ENCODE measurements around the gene SEC61A1.

Gene SEC61A1

DNA sequence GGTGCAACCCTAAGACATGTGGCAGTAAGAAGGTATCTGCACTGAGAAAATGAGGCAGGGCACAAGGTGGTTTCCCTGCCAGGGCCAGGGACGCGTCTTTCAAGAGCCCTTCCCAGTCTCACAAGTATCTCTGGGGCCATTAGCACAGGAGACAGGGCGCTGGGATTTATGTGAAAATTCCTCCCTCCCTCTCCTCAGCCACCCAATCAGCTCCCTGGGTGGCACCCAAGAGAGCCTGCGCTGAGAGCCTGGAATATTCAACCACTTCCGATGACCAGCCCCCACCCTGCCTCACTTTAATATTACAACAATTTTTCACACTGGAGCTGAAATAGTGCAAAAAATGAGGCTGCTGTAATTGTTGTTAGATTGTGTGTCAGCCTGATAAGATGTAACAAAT is 26.1 kb downstream of the SEC61A1 start:
- no peak for DNase-seq

- DNase-seq, result no peak
These were observed 26.6 kb downstream of the SEC61A1 start for GRCh38 chr3:128078875-128079274.

DNA sequence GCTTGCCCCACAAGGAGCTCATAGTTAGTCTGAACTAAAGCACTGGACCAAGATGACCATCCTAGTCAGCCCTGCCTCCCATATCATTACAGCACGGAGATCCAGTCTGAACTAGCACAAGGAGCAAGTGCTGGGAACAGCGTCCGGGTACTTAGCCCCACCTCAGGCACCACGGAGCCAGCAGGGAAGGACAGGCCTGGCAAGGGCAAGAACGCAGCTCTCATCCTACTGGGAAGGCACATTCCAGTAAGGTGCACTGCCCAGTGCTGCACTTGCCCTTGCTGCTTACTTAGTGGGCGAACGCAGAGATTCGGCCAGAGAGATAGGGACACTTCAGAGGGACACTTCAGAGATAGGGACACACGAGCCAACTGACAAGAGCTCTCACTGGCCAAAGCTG is 27.6 kb downstream of the SEC61A1 start:
- no peak for DNase-seq

GRCh38 chr3:128080323-128081080 is 28.3 kb downstream of the SEC61A1 start:
- DNase-seq, result no peak

DNA sequence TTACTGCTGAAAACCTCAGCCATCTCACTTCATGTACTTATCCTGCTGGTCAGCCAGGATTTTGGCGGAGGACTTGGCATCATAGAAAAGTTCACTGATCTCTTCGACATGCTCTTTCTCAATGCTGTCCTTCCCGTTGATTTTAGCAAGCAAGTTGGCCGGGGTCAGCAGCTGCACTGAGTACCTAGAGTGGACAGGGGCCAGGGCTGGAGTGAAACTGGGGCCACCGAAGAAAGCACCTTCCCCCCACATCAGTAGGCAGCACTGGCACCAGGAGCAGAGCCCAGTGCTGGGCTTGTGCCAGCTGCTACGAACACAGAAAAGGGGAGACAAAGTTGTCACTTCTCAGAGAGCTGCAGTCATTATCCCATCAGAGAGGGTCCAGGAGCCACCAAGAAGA is 29.0 kb downstream of the SEC61A1 start:
- no peak for DNase-seq

GRCh38 chr3:128081846-128082245 is 29.6 kb downstream of the SEC61A1 start:
- DNase-seq, result no peak

DNA sequence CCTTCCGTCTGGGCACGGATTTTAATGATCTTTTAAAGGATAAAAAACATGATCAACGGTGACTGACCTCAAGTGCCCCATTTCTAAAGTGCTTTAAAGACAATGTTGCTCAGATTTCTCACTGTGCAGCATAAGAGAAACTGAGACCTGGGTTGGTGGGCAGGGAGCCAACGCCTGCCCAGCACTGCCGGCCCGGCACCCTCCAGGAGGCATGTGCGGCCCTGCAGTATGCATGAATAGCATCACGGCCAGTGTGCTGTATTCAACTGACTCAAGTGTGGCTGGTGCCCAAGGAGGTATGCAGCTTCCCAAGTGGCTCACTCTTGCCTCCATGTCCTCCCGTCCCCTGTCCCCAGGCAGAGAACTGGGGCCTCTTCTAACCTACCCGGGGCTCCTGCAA is 30.3 kb downstream of the SEC61A1 start:
- no peak for DNase-seq

DNA sequence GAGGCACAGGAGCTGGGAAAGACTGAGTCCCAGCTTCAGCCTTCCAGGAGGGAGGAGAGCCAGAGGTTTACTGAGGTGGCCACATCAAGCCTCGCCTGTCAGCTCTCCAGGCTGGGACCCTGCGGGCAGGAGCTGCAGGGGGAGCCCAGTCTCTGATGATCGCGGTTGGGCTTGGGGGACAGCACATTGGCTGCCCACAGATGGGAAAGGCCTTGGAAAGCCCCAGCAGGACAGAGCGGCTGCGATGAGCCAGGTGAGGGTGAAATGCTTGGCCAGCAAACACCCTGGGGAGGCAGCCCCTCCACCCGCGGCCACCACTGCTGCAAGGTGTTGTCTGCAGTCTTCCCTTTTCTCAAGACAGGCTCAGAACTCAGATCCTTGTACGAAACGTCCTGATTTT is 31.2 kb downstream of the SEC61A1 start:
- no peak for DNase-seq

DNA sequence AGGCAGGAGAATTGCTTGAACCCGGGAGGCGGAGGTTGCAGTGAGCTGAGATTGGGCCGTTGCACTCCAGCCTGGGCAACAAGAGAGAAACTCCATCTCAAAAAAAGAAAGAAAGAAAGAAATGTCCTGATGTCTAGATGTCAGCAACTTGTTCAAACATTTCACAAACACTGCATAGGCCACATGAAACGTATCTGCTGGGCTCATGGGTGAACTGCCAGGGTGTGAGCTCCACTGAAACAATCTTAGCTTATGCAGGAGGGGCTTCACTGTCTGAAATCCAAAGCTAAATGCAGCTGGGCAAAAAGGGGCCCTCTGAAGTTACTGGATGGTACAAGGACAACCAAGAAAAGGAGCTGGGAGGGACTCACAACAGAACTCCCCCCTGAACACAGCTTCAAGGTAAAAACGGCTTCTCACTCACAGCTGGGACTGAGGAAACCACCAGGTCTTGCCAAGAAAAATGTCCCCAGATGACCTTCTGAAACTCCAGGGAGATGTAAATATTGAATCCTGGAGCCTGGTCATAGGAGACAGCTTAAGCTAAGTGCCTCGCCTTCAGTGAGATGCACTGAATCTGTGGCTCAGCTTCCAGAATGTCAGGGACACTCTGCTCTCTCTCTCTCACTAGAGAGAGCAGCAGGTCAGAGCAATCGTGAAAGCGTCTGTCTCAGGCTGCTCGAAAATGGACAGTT is 31.9 kb downstream of the SEC61A1 start:
- no peak for DNase-seq

DNA sequence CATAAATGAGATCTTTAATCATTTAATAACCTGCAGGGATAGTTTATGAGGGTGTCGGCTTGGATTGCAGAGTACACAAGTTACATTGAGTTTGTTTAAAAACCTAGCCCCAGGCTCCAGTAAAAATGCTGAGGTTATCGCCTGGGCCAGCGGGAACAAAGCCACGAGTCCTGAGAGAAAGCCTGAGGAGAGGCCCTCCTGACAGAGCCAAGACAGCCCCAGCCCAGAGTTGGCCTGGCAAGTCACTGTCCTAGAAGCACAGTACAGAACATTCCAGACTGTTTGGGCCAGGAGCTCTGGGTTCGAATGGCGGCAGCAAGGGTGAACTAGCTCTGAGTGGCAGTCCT is 32.4 kb downstream of the SEC61A1 start:
- no peak for DNase-seq

DNA sequence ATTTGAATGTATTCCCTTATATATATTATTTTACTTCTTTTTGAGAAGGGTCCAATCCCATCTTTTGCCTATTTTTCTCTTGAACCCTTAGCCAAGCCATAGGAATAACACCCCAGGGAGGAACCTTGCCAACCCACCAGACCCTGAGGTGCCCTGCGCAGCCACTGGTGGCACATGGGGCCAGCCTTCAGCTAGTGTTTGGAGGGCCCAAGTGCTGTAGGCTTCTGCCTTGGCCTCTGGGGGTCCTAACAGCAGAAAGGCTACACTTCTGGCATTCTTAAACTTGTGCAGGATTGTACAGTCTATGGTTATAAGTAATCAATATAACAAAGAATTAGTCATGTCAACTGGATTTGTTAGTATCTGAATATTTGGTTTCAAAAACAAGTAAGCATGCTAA is 36.9 kb downstream of the SEC61A1 start:
- no peak for DNase-seq

DNA sequence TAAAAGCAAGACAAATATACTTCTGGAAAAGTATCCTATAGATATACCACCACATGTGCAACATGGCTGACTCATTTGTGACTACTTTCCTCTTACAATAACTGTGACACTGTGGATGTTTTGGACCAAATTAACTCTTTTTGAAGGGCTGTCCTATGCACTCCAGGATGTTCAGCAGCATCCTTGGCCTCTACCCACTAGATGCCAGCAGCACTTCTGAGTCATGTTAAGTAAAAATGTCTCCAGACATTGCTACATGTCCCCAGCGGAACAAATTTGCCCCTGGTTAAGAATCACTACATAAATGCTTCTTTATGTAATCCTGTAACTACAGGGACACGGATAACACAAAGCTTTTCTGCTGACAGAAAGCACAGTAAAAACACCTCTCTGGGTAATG is 39.3 kb downstream of the SEC61A1 start:
- DNase-seq, result no peak

DNA sequence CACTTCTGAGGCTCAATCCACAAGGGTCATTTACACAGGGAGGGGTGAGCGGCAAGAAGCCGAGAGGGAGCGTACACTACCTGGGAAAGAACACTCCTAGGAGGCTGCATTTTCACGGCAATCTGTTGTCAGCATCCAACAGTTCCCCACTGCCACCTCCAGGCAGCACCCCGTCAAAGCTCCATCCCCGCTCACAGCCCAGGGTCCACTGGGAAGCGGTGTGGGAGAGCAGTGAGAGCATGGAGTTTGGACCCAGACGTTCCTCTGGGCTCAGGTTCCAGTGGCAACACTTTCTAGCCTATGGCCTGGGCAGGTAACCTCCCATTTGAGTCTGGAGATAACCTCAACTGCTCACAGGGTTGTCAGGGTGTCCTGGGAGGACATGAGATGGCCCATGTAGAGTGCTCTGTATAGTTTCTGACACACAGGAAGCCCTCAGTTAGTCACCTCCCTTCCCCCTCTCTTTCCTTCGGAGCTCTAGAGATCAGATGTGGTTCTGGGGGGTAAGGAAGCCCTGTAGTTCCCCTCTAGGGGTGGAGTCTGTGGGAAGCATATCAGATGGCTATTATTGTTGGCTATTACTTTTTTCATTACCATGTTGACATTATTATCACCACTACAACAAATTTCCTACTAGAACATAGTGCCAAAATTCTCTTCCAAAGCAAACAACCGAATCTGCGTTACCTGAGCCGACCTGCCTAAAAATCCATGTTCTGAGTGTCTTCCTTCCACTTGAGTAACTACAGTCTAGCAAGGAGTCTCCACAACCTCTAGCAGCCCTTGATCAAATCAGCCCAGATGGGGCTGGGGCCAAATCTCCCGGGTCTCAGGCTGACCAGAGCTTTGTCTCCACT is 42.3 kb downstream of the SEC61A1 start:
- no peak for DNase-seq

- DNase-seq, result peak; percentile 72
These were observed 43.0 kb downstream of the SEC61A1 start for GRCh38 chr3:128095222-128095703.

DNA sequence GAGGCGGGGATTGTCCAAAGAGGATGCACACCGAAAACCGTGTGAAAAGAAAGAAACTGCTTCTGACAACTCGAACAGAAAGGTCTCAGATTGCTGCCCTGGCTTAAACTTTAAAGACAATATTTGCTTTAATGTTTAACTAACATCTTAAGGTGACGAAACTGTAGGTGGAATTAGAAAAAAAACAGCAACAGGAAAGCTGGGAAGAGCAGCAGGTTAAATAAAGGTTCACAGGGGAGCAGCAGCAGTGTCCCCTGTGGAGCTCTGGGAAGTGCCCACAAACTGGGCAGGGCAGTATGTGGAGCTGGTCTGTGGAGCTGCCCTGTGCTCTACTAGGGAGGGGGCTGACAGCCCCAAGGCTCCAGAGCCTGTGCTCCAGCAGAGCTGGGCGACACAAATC is 46.0 kb downstream of the SEC61A1 start:
- no peak for DNase-seq

DNA sequence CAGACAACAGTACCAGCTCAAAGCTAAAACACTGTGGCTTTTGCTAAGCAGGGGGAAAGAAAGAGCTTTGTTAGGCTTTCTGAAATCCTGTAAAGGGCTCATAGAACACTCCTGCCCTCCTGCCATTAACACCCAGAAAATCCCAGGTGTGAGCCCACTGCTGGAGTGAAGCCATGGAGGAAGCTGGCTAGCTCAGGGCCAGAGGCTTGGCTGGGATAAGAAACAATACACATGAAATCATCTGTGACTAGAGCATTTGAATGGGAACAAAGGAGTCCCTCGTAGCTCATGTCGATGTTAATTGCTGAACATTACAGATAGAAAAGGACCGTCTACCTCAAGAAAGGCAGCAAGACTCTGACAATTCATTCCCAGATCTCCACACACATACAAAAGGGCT is 47.9 kb downstream of the SEC61A1 start:
- no peak for DNase-seq

DNA sequence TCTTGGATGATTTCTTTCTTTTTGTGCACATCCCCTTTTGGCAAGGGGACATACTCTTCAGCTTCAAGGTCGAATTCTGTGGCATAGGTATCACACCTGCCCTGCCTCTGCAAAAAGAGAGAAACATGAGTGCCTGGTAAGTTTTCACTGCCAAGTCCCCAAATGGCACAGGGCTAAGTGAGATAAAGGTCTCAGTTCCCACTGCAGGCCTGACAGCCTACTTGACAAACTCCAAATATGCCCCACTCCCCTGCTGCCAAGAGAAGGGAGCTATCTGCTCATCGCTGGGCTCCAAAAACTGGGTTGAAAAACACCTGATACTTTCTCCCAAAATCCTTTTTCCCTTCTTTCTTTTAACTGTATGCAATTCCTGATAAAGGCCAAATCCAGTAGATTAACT is 48.4 kb downstream of the SEC61A1 start:
- DNase-seq, result no peak

DNA sequence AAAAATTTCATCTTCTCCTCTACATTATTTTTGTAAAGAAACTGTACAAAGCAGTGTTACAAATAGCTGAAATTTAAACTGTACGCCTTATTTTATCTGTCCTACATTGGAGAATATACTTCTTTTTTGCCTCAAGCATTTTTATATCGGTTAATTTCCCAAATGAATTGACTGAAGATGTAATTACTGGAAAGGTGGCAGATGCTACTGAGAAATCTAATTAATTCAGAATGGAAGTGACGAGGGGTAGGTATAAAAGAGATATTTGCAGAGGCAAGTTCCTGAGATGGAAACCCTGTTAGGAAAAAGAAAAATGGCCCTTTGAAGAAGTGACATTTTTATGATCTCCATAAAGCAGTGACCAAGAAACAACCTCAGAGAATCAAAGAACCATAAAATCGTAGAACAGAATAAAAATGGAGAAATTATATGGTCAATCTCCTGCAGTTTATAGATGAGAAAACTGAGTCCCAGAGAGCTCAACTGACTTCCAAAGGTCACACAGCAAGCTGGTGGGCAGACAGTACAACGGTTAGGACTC is 51.0 kb downstream of the SEC61A1 start:
- DNase-seq, result no peak

- no peak for DNase-seq
These were observed 55.6 kb downstream of the SEC61A1 start for GRCh38 chr3:128107834-128108233.

DNA sequence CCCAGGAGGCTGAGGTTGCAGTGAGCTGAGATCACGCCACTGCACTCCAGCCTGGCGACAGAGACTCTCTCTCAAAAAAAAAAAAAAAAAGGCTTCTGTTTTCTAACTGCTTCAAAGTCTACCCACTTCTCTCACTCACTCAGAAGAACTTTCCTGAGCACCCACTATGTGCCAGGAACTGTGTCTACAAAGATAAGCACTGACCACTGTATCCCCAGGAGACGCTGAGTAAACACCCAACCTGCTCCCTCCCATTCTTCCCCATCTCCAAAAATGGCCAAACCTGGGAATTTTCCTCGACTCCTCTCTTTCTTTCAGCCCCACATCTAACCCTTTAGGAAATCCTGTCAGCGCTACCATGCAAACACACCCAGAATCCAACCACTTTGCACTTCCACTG is 58.9 kb downstream of the SEC61A1 start:
- no peak for DNase-seq

DNA sequence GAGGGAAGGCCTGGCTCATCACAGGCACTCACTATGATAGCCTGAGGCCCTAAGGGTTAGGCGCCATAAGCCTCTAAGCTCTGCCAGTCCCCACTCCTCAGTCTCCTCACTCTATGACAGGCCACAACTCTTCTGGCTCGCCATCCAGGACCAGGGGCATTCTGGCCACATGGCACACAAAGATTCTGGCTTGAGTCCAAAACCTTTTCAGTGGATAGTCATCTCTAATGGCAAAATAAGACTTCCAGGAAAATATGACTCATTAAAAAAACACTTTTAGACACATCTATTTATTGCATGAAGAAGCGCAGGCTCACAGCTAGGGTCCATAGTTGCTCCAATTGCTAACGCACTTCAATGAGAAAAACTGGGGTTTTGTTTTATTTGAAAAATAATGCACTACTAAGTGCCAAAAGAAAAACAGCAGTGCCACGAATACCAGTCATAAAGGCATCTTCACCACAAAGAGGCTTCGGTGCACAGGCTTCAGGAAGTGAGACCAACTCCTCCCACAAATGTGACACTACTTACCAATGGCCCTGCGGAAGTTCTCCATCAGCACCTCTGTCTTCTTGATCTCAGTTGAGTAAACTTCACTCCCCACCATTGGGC is 60.2 kb downstream of the SEC61A1 start:
- DNase-seq, result peak; percentile 46

DNA sequence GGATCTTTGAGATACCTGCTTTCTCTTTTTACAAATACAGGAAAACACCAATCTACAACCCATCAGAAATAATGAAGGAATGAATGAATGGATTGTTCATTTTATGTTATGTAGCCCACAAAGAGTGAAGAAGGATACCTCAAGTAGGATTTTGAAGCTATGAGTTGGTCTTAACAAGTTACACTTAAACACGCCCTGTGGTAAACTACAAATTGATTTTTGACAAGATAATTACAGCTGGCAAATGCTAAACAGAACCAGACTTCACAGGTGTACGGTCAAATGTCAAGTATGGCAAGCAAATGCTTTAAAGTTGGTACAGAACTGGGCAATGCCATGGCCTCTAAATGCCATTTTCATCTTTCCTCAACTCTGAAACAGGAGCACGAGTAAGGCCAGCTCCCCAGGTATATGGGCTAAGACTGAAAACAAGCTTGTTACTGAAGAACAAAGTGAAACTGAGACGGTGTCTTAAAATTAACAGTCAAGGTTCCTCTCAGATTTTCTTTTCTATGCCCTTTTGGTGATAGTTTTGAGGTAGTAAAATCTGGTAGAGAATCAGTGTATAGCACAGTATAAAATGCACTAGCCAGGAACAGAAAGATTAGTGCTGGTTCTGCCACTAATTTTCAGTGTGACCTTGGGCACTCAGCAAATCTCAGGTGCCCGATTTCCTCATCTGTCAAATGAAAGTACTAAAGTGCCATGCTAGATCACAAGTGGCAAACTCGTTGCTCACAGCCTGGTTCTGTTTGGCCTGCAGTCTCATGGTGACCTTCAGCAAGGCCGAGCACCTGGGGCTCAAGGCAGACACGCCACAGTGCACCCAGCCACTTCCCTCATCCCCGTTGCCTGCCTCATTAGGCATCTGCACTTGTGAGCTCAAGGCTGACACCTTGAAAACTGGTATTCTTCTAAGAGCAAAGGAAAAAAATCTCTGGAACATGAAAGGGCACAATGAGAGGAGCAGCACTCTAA is 61.9 kb downstream of the SEC61A1 start:
- DNase-seq, result no peak
